ENCODE measurements around the gene DNAI2. TPM values are rescaled to one million over a fixed set of nuclear protein-coding genes. Genes with fewer than 3 reads are reported as not detected.

Gene DNAI2
- total and polyA plus RNA-seq, 9 of the 15 experiments (the other 6 are each of a cell fraction or from before 2014, with no cell fraction given), result not detected

GRCh38 chr17:74260525-74260850 lies 13.5 kb upstream of the DNAI2 start (continued):
- TF ChIP-seq, protein P1, sequence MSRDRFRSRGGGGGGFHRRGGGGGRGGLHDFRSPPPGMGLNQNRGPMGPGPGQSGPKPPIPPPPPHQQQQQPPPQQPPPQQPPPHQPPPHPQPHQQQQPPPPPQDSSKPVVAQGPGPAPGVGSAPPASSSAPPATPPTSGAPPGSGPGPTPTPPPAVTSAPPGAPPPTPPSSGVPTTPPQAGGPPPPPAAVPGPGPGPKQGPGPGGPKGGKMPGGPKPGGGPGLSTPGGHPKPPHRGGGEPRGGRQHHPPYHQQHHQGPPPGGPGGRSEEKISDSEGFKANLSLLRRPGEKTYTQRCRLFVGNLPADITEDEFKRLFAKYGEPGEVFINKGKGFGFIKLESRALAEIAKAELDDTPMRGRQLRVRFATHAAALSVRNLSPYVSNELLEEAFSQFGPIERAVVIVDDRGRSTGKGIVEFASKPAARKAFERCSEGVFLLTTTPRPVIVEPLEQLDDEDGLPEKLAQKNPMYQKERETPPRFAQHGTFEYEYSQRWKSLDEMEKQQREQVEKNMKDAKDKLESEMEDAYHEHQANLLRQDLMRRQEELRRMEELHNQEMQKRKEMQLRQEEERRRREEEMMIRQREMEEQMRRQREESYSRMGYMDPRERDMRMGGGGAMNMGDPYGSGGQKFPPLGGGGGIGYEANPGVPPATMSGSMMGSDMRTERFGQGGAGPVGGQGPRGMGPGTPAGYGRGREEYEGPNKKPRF (IDR thresholded peaks at IDR 0.05; ENCODE audit: low read depth, low read length), result no peak
- TF ChIP-seq ZFX (CRISPR knock-in tag; IDR thresholded peaks at IDR 0.05), result no peak
- TF ChIP-seq, protein P2, sequence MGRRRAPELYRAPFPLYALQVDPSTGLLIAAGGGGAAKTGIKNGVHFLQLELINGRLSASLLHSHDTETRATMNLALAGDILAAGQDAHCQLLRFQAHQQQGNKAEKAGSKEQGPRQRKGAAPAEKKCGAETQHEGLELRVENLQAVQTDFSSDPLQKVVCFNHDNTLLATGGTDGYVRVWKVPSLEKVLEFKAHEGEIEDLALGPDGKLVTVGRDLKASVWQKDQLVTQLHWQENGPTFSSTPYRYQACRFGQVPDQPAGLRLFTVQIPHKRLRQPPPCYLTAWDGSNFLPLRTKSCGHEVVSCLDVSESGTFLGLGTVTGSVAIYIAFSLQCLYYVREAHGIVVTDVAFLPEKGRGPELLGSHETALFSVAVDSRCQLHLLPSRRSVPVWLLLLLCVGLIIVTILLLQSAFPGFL (CRISPR knock-in tag; IDR thresholded peaks at IDR 0.05), result no peak

- CTCF ChIA-PET (ENCODE audit: low intra/inter-chr PET ratio), result no interaction called here
- BruUV-seq (replicated peaks), result no TSS peak
- Histone ChIP-seq H3K79me2 (ENCODE audit: control insufficient read depth, insufficient read depth, low read length) (no peaks in the 10 kb centered on the region), H3K27me3 (ENCODE audit: control insufficient read depth in 2 of 2, insufficient read depth in 2 of 2, low read length in 2 of 2) (peaks cover 14 to 62% of the 10 kb centered on the region in 2 experiments; a peak in 4 of 5 replicates), H3K4me2 (ENCODE audit: insufficient read depth, low read length) (no peak overlapping the region), H4K20me1 (replicated peaks; ENCODE audit: control insufficient read depth, insufficient read depth, low read length) (no peaks in the 10 kb centered on the region), H3K9me3 (replicated peaks; ENCODE audit: control insufficient read depth, insufficient read depth, low read depth, low read length) (no peaks in the 10 kb centered on the region; the same call in 1 of the 2 replicates), H3K36me3 (ENCODE audit: control insufficient read depth, insufficient read depth, low read length) (no peaks in the 10 kb centered on the region), H3K9me1 (ENCODE audit: control insufficient read depth, insufficient read depth, low read length) (no peaks in the 10 kb centered on the region), H3K9ac (ENCODE audit: insufficient read depth in 1 of 2, low read depth in 2 of 2, low read length in 2 of 2) (peak overlapping the region in 1 of 2 experiments; percentile 20; a peak in 1 of 4 replicates), H2AFZ (ENCODE audit: low read depth, low read length) (no peak overlapping the region), H3K4me1 (replicated peaks in 1 of 2; ENCODE audit: control insufficient read depth in 2 of 2, insufficient read depth in 2 of 2, low read length in 2 of 2) (peaks cover 0 to 3% of the 10 kb centered on the region in 2 experiments; a peak in 1 of 5 replicates), H3K27ac (ENCODE audit: extremely low read depth, low read depth, low read length) (no peak overlapping the region), H3K4me3 (no peak overlapping the region)
- in situ Hi-C loops (cut with MboI), result no loop called here
- POLR2A ChIA-PET, result interaction anchor here (1.0 kb wide), 1 partner anchor 27 kb away, joined by 3 read pairs; no protein-coding TSS in a partner anchor
- no peak for DNase-seq (ENCODE audit: extremely low read depth in 1 of 4, low spot score in 3 of 4)
- WGBS (ENCODE audit: insufficient coverage, low coverage, missing lambda C conversion rate), result 27% methylated on average over 7 of the region's 7 CpGs
- intact Hi-C loops (cut with micrococcal nuclease), result no loop called here
- no peak for FAIRE-seq
- ATAC-seq, result 0 out of 3 replicates have a peak, but pooled peaks have one; percentile 22
- no peak for TF ChIP-seq NR0B1 (IDR thresholded peaks at IDR 0.05; ENCODE audit: partially characterized antibody)
- TF ChIP-seq PHTF2 (CRISPR knock-in tag; IDR thresholded peaks at IDR 0.05), result no peak
- no peak for TF ChIP-seq ZNF586 (CRISPR knock-in tag; conservative IDR thresholded peaks at IDR 0.05)
- no peak for TF ChIP-seq ELF2 (CRISPR knock-in tag; IDR thresholded peaks at IDR 0.05)
- TF ChIP-seq ZNF24 (IDR thresholded peaks at IDR 0.05), result no peak
- TF ChIP-seq ZNF41 (CRISPR knock-in tag; conservative IDR thresholded peaks at IDR 0.05), result no peak
- no peak for TF ChIP-seq RBBP5 (IDR thresholded peaks at IDR 0.05; ENCODE audit: borderline replicate concordance, insufficient read depth, low read length, poor library complexity, severe bottlenecking)
- no peak for TF ChIP-seq RREB1 (CRISPR knock-in tag; IDR thresholded peaks at IDR 0.05)
Measured at GRCh38 chr17:74262601-74263000, 11.4 kb upstream of the DNAI2 start.

Measured in K562 (cell line).